Neural progenitor cell (in vitro differentiated cells): ENCODE results near the gene COX15. TPM values are rescaled to one million over a fixed set of nuclear protein-coding genes. Genes with fewer than 3 reads are reported as not detected.

ENCODE experiments used
- DNase-seq: peaks from one replicate; pipeline ENCODE4 v3.0.0-alpha.2; 2016; ENCODE audit warnings: low spot score
- H2AFZ ChIP-seq: fragments of 200-600 bp; sonication (generic); replicated peaks from 2 replicates; pipeline ENCODE4 v1.6.1; 2016; ENCODE audit warnings: antibody characterized with exemption
- H3F3A ChIP-seq: fragments of 200-600 bp; sonication (generic); 2 replicates; pipeline ENCODE4 v1.6.1; 2016; ENCODE audit warnings: antibody characterized with exemption, low read depth
- H3K27ac ChIP-seq: fragments of 200-600 bp; sonication (generic); 2 replicates; pipeline ENCODE4 v1.5.1; 2016; ENCODE audit warnings: mild to moderate bottlenecking
- H3K27me3 ChIP-seq: fragments of 200-600 bp; sonication (generic); 2 replicates; pipeline ENCODE4 v1.6.1; 2016; ENCODE audit warnings: mild to moderate bottlenecking, moderate library complexity
- H3K36me3 ChIP-seq: fragments of 200-600 bp; sonication (generic); 2 replicates; pipeline ENCODE4 v1.5.1; 2016
- H3K4me1 ChIP-seq: fragments of 200-600 bp; sonication (generic); 2 replicates; pipeline ENCODE4 v1.6.1; 2016; ENCODE audit warnings: mixed run types
- H3K4me2 ChIP-seq: fragments of 200-600 bp; sonication (generic); 2 replicates; pipeline ENCODE4 v1.6.1; 2016
- H3K4me3 ChIP-seq: fragments of 200-600 bp; sonication (generic); 2 replicates; pipeline ENCODE4 v1.5.1; 2016
- H3K79me2 ChIP-seq: fragments of 200-600 bp; sonication (generic); 2 replicates; pipeline ENCODE4 v1.6.1; 2016; ENCODE audit warnings: low read depth
- H3K9ac ChIP-seq: fragments of 200-600 bp; sonication (generic); 2 replicates; pipeline ENCODE4 v1.6.1; 2016
- H3K9me3 ChIP-seq: fragments of 200-600 bp; sonication (generic); 2 replicates; pipeline ENCODE4 v1.5.1; 2016; ENCODE audit warnings: low read depth
- H4K20me1 ChIP-seq: fragments of 200-600 bp; sonication (generic); 2 replicates; pipeline ENCODE4 v1.6.1; 2016; ENCODE audit warnings: low read depth
- H3K27ac Mint-ChIP-seq: 3 replicates; pipeline ENCODE4 v1.8.0; 2021; ENCODE audit warnings: mixed read lengths
- H3K27me3 Mint-ChIP-seq: 2 replicates; pipeline ENCODE4 v1.8.0; 2022; ENCODE audit warnings: low read depth, mild to moderate bottlenecking, inconsistent platforms, moderate library complexity, mixed read lengths; ENCODE audit not compliant: insufficient read depth
- H3K36me3 Mint-ChIP-seq: 3 replicates; pipeline ENCODE4 v1.8.0; 2021; ENCODE audit warnings: mixed read lengths
- H3K4me1 Mint-ChIP-seq: 3 replicates; pipeline ENCODE4 v1.8.0; 2021; ENCODE audit warnings: mixed read lengths
- H3K4me3 Mint-ChIP-seq: 3 replicates; pipeline ENCODE4 v1.8.0; 2021; ENCODE audit warnings: mild to moderate bottlenecking, moderate library complexity, mixed read lengths
- H3K9me3 Mint-ChIP-seq: 3 replicates; pipeline ENCODE4 v1.8.0; 2020; ENCODE audit warnings: mixed read lengths
- EZH2 ChIP-seq: fragments of 200-600 bp; sonication (generic); IDR thresholded peaks from 2 replicates; pipeline ENCODE4 v1.6.1; 2017; ENCODE audit warnings: antibody characterized with exemption, mild to moderate bottlenecking, moderate library complexity
- EZH2phosphoT487 ChIP-seq: fragments of 200-600 bp; sonication (generic); IDR thresholded peaks from 2 replicates; pipeline ENCODE4 v1.6.1; 2017; ENCODE audit warnings: antibody characterized with exemption
- total RNA-seq: library from RNA; depleted of rRNA; stranded (reverse); fragments of >200 nt; gene quantifications from 2 replicates; pipeline ENCODE4 v1.2.3, GENCODE V29; 2015; ENCODE audit warnings: low replicate concordance
- TF ChIP-seq, protein P1 (sequence below): fragments of 200-600 bp; sonication (generic); IDR thresholded peaks from 2 replicates; pipeline ENCODE4 v1.5.1; 2017; ENCODE audit warnings: antibody characterized with exemption, mild to moderate bottlenecking

COX15 gene
- total RNA-seq, 1 donor from 2014 or later = 49.8 TPM

DNA sequence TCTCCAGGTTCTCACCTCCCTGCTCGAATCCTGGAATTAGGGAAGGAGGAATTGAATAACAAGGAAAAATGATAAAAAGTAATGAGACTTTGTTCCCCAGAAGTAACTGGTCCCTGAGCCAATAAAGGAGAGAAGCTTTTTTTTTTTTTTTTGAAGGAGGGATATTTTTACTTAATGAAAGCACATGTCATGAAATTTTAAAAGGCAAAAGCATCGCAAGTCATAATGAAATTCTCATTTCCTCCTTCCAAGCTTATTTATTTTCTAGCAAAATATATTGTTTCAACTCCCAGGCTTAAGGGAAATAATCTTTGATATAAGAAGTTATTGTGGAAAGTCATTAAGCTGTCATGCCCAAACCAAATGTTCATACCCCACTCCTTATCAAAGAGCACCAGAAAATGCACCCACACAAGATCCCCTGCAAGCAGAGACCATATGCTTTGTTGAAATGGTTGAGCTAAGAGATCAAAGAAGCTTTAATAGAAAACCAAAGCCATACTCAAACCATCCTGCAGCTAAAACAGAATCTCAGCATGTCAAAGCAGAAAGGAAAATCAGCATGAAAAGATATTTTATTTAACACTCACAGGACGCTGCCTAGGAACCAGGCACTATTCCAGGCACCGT, 33.9 kb upstream of the COX15 start:
- H3K27ac Mint-ChIP-seq = no peak overlapping the region
- H3K4me1 Mint-ChIP-seq = peaks cover 14% of the 10 kb centered on the region

DNA sequence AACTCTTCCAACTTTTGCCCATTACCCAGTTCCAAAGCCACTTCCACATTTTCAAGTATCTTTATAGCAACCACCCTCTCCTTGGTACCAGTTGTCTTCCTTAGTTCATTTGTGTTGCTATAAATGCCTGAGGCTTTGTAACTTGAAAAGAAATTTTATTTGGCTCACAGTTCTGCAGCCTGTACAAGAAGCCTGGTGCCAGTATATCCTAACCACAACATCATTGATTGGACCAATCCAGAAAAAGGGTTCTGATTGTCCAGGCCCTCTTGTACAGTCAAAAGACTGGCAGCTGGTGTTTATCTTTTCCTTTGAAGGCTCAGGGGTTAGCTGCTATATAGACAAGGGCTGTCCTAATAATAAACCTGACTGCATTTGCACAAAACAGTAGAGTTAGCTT, 29.4 kb upstream of the COX15 start:
- no peaks in the 10 kb centered on the region for H3K27me3 Mint-ChIP-seq
- Histone ChIP-seq H3K79me2 (no peaks in the 10 kb centered on the region), H3K36me3 (no peaks in the 10 kb centered on the region), H3K4me1 (peaks cover 13% of the 10 kb centered on the region), H3F3A (no peaks in the 10 kb centered on the region), H3K9me3 (no peaks in the 10 kb centered on the region), H3K9ac (no peak overlapping the region), H3K27ac (no peak overlapping the region), H2AFZ (no peak overlapping the region), H3K27me3 (no peaks in the 10 kb centered on the region), H3K4me2 (no peak overlapping the region), H3K4me3 (no peak overlapping the region), H4K20me1 (no peaks in the 10 kb centered on the region)
- TF ChIP-seq EZH2phosphoT487 (no peak), EZH2 (no peak)
- TF ChIP-seq, protein P1, sequence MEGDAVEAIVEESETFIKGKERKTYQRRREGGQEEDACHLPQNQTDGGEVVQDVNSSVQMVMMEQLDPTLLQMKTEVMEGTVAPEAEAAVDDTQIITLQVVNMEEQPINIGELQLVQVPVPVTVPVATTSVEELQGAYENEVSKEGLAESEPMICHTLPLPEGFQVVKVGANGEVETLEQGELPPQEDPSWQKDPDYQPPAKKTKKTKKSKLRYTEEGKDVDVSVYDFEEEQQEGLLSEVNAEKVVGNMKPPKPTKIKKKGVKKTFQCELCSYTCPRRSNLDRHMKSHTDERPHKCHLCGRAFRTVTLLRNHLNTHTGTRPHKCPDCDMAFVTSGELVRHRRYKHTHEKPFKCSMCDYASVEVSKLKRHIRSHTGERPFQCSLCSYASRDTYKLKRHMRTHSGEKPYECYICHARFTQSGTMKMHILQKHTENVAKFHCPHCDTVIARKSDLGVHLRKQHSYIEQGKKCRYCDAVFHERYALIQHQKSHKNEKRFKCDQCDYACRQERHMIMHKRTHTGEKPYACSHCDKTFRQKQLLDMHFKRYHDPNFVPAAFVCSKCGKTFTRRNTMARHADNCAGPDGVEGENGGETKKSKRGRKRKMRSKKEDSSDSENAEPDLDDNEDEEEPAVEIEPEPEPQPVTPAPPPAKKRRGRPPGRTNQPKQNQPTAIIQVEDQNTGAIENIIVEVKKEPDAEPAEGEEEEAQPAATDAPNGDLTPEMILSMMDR = no peak
- DNase-seq = no peak
- H3K4me1 Mint-ChIP-seq = peaks cover 22% of the 10 kb centered on the region
- peaks cover 33% of the 10 kb centered on the region for H3K36me3 Mint-ChIP-seq
- H3K27ac Mint-ChIP-seq = no peak overlapping the region
- no peak overlapping the region for H3K4me3 Mint-ChIP-seq
- peaks cover 7% of the 10 kb centered on the region for H3K9me3 Mint-ChIP-seq

More for the DNA sequence above, 33.9 kb upstream of the COX15 start:
- no peaks in the 10 kb centered on the region for H3K27me3 ChIP-seq
- H3K9me3 ChIP-seq = no peaks in the 10 kb centered on the region
- Mint-ChIP-seq H3K27me3 (no peaks in the 10 kb centered on the region), H3K36me3 (peaks cover 11% of the 10 kb centered on the region), H3K9me3 (peaks cover 7% of the 10 kb centered on the region), H3K4me3 (no peak overlapping the region)
- no peaks in the 10 kb centered on the region for H4K20me1 ChIP-seq
- no peaks in the 10 kb centered on the region for H3K79me2 ChIP-seq
- H2AFZ ChIP-seq = no peak overlapping the region
- no peak overlapping the region for H3K4me2 ChIP-seq
- H3F3A ChIP-seq = no peaks in the 10 kb centered on the region
- H3K4me3 ChIP-seq = no peak overlapping the region
- TF ChIP-seq EZH2 (no peak), EZH2phosphoT487 (no peak)
- TF ChIP-seq, protein P1 = no peak
- H3K27ac ChIP-seq = no peak overlapping the region
- no peaks in the 10 kb centered on the region for H3K36me3 ChIP-seq
- no peak for DNase-seq
- no peak overlapping the region for H3K9ac ChIP-seq
- H3K4me1 ChIP-seq = peaks cover 6% of the 10 kb centered on the region

DNA sequence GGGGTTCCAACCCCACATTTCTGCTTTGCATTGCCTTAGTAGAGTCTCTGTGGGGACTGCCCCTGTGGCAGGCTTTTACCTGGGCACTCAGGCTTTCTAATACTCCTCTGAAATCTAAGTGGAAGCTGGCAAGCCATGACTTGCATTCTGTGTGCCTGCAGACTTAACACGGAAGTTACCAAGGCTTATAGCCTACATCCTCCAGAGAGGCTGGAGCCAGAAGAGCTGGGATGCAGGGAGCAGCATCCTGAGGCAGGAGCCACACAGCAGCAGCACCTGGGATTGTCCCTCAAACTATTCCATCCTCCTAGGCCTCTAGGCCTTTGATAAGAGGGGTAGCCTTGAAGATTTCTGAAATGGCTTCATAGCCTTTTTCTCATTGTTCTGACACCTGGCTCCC, 28.4 kb upstream of the COX15 start:
- peaks cover 7% of the 10 kb centered on the region for H3K9me3 Mint-ChIP-seq

More for the DNA sequence above, 28.4 kb upstream of the COX15 start:
- TF ChIP-seq EZH2phosphoT487 = no peak
- no peak for TF ChIP-seq EZH2
- TF ChIP-seq, protein P1 = no peak
- Mint-ChIP-seq H3K27me3 (no peaks in the 10 kb centered on the region), H3K27ac (no peak overlapping the region), H3K4me3 (no peak overlapping the region), H3K4me1 (peaks cover 17% of the 10 kb centered on the region), H3K36me3 (peaks cover 36% of the 10 kb centered on the region)
- peaks cover 13% of the 10 kb centered on the region for H3K4me1 ChIP-seq
- no peak overlapping the region for H3K4me3 ChIP-seq
- H3K79me2 ChIP-seq = no peaks in the 10 kb centered on the region
- no peak overlapping the region for H3K27ac ChIP-seq
- DNase-seq = no peak
- no peak overlapping the region for H3K4me2 ChIP-seq
- no peak overlapping the region for H2AFZ ChIP-seq
- H3K36me3 ChIP-seq = no peaks in the 10 kb centered on the region
- H3F3A ChIP-seq = no peaks in the 10 kb centered on the region
- H3K9me3 ChIP-seq = no peaks in the 10 kb centered on the region
- no peak overlapping the region for H3K9ac ChIP-seq
- no peaks in the 10 kb centered on the region for H4K20me1 ChIP-seq
- no peaks in the 10 kb centered on the region for H3K27me3 ChIP-seq
